A172 (cell line): ENCODE measurements around the gene PRKAA1. TPM values are rescaled to one million over a fixed set of nuclear protein-coding genes. Genes with fewer than 3 reads are reported as not detected.
"Not testable (repeated sequence)": the region's sequence is repeated elsewhere in the genome, so short reads cannot be mapped to it uniquely, and the experiment has no call there.

Experiments
- DNase-seq: peaks from one replicate; pipeline ENCODE4 v3.0.0-alpha.2; 2015; ENCODE audit warnings: low spot score
- total RNA-seq: library from RNA; depleted of rRNA; stranded (reverse); fragments of >200 nt; shearing (Covaris generic); gene quantifications from 2 replicates; pipeline ENCODE4 v1.2.3, GENCODE V29; 2014; rRNA removed

Gene PRKAA1
- total RNA-seq, 1 experiment from 2014 or later = 83.5 TPM

DNA sequence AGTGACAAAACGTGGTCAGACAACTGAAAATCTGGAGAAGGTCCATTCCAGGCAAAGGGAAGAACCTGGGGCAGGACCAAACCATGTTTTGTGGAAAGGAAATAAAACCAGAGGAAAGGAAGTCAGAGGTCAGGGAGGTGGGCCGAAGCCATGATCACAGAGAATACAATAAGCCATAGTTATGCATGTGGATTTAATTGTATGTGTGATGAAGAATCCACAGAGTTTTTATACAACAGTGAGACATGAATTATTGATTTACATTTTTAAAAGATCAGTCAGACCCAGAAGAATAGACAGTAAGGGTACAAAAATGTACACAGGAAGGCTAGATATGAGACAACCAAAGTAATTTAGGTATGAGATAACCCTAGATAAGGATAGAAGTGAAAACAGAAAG lies 63.2 kb downstream of the PRKAA1 start:
- DNase-seq = peak; percentile 53

DNA sequence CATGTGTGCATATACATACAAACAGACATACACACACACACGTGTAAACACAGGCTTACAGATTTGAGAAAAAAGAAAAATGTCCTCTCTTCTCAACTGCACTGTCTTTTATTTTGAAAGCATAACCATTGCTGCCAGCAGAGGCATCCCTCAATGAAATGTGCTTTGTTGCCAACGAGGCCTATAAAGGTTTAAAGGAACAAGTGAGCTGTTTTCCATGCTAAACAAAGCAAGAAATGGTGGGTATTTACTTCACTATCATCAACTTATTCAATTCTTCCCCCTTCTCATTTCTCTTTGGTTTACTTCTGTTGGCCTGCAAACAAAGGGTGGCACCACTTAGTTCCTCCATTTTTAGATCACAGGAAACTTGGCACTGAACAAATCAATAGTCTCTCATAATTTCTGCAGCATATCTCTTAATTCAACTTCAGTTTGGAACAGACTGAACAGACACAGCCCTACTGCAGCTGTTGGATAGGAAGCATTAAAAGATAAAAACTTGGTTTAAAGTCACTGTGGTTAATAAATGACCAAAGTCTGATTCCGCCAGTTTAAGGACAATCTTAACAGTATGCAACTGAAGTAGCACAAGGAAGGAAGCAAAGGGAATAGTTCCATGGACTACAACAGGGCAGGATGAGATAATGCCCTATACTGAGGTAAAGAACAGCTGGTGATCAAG lies 64.2 kb downstream of the PRKAA1 start:
- DNase-seq = no peak

GRCh38 chr5:40733434-40733833 lies 64.7 kb downstream of the PRKAA1 start:
- no peak for DNase-seq

DNA sequence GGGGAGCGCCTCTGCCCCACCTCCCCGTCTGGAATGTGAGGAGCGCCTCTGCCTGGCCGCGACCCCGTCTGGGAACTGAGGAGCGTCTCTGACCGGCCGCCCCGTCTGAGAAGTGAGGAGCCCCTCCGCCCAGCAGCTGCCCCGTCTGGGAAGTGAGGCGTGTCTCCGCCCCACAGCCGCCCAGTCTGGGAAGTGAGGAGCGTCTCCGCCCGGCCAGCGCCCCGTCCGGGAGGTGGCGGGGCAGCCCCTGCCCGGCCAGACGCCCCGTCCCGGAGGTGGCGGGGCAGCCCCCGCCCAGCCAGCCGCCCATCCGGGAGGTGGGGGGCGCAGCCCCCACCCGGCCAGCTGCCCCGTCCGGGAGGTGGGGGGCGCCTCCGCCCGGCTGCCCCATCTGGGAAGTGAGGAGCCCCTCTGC lies 75.7 kb downstream of the PRKAA1 start:
- DNase-seq = not testable (repeated sequence)

GRCh38 chr5:40720069-40720468 lies 78.1 kb downstream of the PRKAA1 start:
- no peak for DNase-seq

DNA sequence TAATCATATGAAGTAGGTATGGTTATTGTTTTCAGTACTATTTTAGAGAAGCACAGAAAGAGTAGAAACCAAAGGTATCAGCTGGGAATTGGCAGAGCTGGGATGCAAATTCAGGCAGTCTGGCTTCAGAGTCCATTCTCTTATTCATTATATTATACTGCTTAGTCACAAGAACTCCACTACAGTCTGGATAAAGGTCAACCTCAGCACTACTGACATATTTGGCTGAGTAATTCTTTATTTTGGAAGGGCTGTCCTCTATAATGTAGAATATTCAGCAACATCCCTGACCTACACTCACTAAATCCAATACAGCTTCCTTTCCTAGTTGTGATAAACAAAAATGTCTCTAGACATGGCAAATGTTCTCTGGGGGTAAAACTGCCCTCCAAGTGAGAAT lies 80.9 kb downstream of the PRKAA1 start:
- DNase-seq = no peak

DNA sequence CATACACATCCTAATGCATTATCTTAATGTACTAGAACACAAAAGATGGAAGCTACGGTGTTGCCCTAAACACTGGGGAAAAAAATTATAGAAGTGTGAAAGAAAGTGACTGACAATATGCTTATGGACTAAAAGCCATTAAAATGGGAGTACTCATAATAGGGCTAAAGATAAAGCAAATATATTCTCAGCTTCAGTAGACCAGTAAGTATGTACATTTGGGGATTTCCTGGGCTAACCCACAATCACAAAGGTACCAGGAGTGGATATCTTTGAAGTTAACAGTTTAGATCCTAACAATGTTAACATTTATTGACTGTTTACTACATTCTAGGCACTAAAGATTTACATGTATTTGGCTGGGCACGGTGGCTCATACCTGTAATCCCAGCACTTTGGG lies 81.6 kb downstream of the PRKAA1 start:
- no peak for DNase-seq

DNA sequence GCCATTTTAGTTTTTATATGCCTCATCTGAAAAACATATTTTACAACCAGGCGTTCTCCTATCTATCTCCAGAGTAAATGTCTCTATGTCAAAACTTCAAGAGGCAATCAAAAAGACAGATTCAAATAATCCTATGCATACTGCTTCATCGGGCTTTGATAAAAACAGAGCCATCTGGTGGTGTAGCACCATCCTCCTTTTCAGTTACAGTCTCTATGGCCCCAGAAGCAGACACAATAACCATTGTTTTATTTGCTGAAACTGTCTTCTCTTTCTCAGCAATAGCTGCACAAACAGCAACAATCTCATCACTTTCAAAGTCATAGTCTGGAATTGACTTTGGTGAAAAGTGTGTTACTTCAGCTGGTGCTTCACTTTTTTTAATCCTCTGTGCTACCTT lies 82.2 kb downstream of the PRKAA1 start:
- DNase-seq = no peak

DNA sequence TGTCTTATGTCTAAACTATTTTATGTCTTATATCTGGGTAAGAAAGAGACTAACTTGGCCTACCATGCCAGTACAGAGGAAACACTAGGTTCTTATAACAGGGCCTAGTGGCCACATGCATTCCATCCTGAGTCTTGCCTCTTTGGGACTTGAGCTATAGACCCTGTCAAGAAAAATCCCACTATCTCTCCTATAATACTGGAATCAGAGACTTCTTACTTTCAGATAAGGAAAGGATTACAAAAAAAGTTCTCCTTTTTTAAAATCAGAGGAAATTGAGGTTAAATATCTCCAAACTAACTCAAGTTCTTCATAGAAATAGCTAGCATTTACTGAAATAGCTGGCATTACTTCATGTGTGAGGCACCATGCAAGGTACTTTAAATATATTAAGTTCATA lies 84.2 kb downstream of the PRKAA1 start:
- DNase-seq = no peak

DNA sequence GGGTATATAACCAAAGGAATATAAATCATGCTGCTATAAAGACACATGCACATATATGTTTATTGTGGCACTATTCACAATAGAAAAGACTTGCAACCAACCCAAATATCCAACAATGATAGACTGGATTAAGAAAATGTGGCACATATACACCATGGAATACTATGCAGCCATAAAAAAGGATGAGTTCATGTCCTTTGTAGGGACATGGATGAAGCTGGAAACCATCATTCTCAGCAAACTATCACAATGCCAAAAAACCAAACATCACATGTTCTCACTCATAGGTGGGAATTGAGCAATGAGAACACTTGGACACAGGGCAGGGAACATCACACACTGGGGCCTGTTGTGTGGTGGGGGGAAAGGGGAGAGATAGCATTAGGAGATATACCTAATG lies 87.6 kb downstream of the PRKAA1 start:
- DNase-seq = not testable (repeated sequence)

Other genes starting within 250 kb of the PRKAA1 start
- gene PTGER4, start 118.5 kb downstream of the PRKAA1 start, total RNA-seq = 3.8 and 4.0 TPM in 2 replicates
- 24.4 and 27.6 TPM in 2 replicates for gene TTC33, start 42.4 kb downstream of the PRKAA1 start, total RNA-seq
- gene RPL37, start 36.8 kb upstream of the PRKAA1 start, total RNA-seq = 93.4 and 728 TPM in 2 replicates
- gene CARD6, start 43.0 kb upstream of the PRKAA1 start, total RNA-seq = 8.5 and 10.3 TPM in 2 replicates
- not detected in 2 replicates for gene C7, start 111.1 kb upstream of the PRKAA1 start, total RNA-seq